Measurements from ENCODE around the gene CNOT6.

GRCh38 chr5:180532268-180532667 lies 38.1 kb downstream of the CNOT6 start:
- TF ChIP-seq CTCF (conservative IDR thresholded peaks at IDR 0.05): no peak
- no peak for TF ChIP-seq EZH2 (IDR thresholded peaks at IDR 0.05; ENCODE audit: low read depth)
